ENCODE results near the gene PANX3.

GRCh38 chr11:124584681-124585372, 26.4 kb upstream of the PANX3 start:
- TF ChIP-seq TAF1 (IDR thresholded peaks at IDR 0.05; ENCODE audit: borderline replicate concordance, low read depth, low read length) = no peak
- no peak for TF ChIP-seq POLR2AphosphoS5 (IDR thresholded peaks at IDR 0.05; ENCODE audit: low read depth, low read length)
